Loucy (cell line): Measurements from ENCODE around the gene SLC11A2.

Source experiments
- H2AFZ ChIP-seq: fragments of 200-600 bp; sonication (generic); 2 replicates; pipeline ENCODE4 v1.6.0; 2016; ENCODE audit warnings: antibody characterized with exemption, mild to moderate bottlenecking, low read length, moderate library complexity
- H3F3A ChIP-seq: fragments of 200-600 bp; 2 replicates; pipeline ENCODE4 v1.6.0; 2016; ENCODE audit warnings: antibody characterized with exemption, low read depth, mild to moderate bottlenecking
- H3K27me3 ChIP-seq: fragments of 200-600 bp; sonication (generic); 2 replicates; pipeline ENCODE4 v1.6.1; 2014; ENCODE audit warnings: low read length, mild to moderate bottlenecking; ENCODE audit not compliant: insufficient read depth, poor library complexity, severe bottlenecking
- H3K36me3 ChIP-seq: fragments of 200-600 bp; sonication (generic); 2 replicates; pipeline ENCODE4 v1.6.1; 2016; ENCODE audit warnings: low read length; ENCODE audit not compliant: insufficient read depth
- H3K4me1 ChIP-seq: fragments of 200-600 bp; sonication (generic); 2 replicates; pipeline ENCODE4 v1.5.1; 2014; ENCODE audit warnings: low read length, mild to moderate bottlenecking; ENCODE audit not compliant: insufficient read depth, poor library complexity, severe bottlenecking
- H3K4me2 ChIP-seq: fragments of 200-600 bp; sonication (generic); 2 replicates; pipeline ENCODE4 v1.6.0; 2014; ENCODE audit warnings: antibody characterized with exemption, low read length, low read depth, mild to moderate bottlenecking; ENCODE audit not compliant: poor library complexity, severe bottlenecking
- H3K4me3 ChIP-seq: fragments of 200-600 bp; sonication (generic); 2 replicates; pipeline ENCODE4 v1.5.1; 2014; ENCODE audit warnings: low read length, mild to moderate bottlenecking, mixed read lengths; ENCODE audit not compliant: poor library complexity, severe bottlenecking
- H3K79me2 ChIP-seq: fragments of 200-600 bp; sonication (generic); 2 replicates; pipeline ENCODE4 v1.6.1; 2014; ENCODE audit warnings: low read length; ENCODE audit not compliant: insufficient read depth
- H3K9ac ChIP-seq: fragments of 200-600 bp; sonication (generic); 2 replicates; pipeline ENCODE4 v1.6.0; 2014; ENCODE audit warnings: mild to moderate bottlenecking, low read depth, low read length, moderate library complexity; ENCODE audit not compliant: poor library complexity, severe bottlenecking
- H3K9me2 ChIP-seq: fragments of 200-600 bp; sonication (generic); replicated peaks from 2 replicates; pipeline ENCODE4 v1.6.1; 2016; ENCODE audit warnings: low read depth, low read length, mixed read lengths
- H3K9me3 ChIP-seq: fragments of 200-600 bp; sonication (generic); 2 replicates; pipeline ENCODE4 v1.6.1; 2014; ENCODE audit warnings: mild to moderate bottlenecking, antibody characterized with exemption, low read length, low read depth; ENCODE audit not compliant: insufficient read depth
- H4K20me1 ChIP-seq: fragments of 200-600 bp; sonication (generic); 2 replicates; pipeline ENCODE4 v1.6.0; 2014; ENCODE audit warnings: antibody characterized with exemption, low read length, mild to moderate bottlenecking; ENCODE audit not compliant: insufficient read depth, poor library complexity, severe bottlenecking
- EZH2phosphoT487 ChIP-seq: fragments of 200-600 bp; IDR thresholded peaks from 2 replicates; pipeline ENCODE4 v1.6.1; 2018; ENCODE audit warnings: antibody characterized with exemption, mild to moderate bottlenecking, moderate library complexity, borderline replicate concordance
- TF ChIP-seq, protein P1 (sequence below): fragments of 200-600 bp; sonication (generic); conservative IDR thresholded peaks from 2 replicates; pipeline ENCODE4 v1.5.1; 2014; ENCODE audit warnings: mild to moderate bottlenecking, antibody characterized with exemption, low read length

Gene SLC11A2

DNA sequence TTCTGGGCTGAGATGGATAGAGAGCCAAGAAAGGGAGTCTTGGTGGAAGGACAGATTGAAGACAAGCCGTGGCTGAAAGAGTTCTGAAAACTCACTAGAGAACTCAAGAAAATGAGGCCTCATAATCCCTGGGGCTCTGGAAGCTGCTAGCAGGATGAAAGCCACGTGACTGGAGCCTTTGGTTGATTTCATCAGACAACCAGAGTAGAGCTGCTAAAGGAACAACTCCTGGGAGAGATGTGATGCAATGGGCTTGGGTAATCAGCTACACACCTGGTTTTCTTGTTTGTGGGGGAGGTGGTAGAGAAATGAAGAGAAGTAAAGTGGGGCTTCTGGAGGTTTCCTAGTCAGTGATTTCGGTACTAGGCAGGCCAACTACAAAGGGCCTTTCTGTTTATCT lies 43.8 kb upstream of the SLC11A2 start:
- H2AFZ ChIP-seq = no peak overlapping the region
- H3K4me1 ChIP-seq = no peaks in the 10 kb centered on the region
- H3K4me2 ChIP-seq = no peak overlapping the region
- H3K9me3 ChIP-seq = no peaks in the 10 kb centered on the region
- no peak overlapping the region for H3K9ac ChIP-seq
- H3K4me3 ChIP-seq = no peak overlapping the region
- H3K36me3 ChIP-seq = peaks cover 75% of the 10 kb centered on the region
- H4K20me1 ChIP-seq = no peaks in the 10 kb centered on the region
- TF ChIP-seq EZH2phosphoT487 = no peak
- TF ChIP-seq, protein P1, sequence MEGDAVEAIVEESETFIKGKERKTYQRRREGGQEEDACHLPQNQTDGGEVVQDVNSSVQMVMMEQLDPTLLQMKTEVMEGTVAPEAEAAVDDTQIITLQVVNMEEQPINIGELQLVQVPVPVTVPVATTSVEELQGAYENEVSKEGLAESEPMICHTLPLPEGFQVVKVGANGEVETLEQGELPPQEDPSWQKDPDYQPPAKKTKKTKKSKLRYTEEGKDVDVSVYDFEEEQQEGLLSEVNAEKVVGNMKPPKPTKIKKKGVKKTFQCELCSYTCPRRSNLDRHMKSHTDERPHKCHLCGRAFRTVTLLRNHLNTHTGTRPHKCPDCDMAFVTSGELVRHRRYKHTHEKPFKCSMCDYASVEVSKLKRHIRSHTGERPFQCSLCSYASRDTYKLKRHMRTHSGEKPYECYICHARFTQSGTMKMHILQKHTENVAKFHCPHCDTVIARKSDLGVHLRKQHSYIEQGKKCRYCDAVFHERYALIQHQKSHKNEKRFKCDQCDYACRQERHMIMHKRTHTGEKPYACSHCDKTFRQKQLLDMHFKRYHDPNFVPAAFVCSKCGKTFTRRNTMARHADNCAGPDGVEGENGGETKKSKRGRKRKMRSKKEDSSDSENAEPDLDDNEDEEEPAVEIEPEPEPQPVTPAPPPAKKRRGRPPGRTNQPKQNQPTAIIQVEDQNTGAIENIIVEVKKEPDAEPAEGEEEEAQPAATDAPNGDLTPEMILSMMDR = no peak
- peaks cover 7% of the 10 kb centered on the region; the same call in 1 of the 2 replicates for H3K79me2 ChIP-seq
- no peaks in the 10 kb centered on the region for H3F3A ChIP-seq
- H3K27me3 ChIP-seq = no peaks in the 10 kb centered on the region
- no peaks in the 10 kb centered on the region for H3K9me2 ChIP-seq

GRCh38 chr12:51067771-51068170 lies 41.6 kb upstream of the SLC11A2 start:
- Histone ChIP-seq H3K36me3 (peaks cover 86% of the 10 kb centered on the region), H3K4me3 (no peak overlapping the region), H3K9ac (no peak overlapping the region), H3K9me2 (no peaks in the 10 kb centered on the region), H3K79me2 (no peaks in the 10 kb centered on the region), H3K4me1 (no peaks in the 10 kb centered on the region), H4K20me1 (no peaks in the 10 kb centered on the region), H3K27me3 (no peaks in the 10 kb centered on the region), H3F3A (no peaks in the 10 kb centered on the region), H3K9me3 (no peaks in the 10 kb centered on the region), H3K4me2 (no peak overlapping the region), H2AFZ (no peak overlapping the region)
- TF ChIP-seq EZH2phosphoT487 = no peak
- TF ChIP-seq, protein P1 = no peak

GRCh38 chr12:51067229-51067628 lies 41.0 kb upstream of the SLC11A2 start:
- H3K27me3 ChIP-seq = no peaks in the 10 kb centered on the region
- no peak overlapping the region for H2AFZ ChIP-seq
- no peaks in the 10 kb centered on the region for H3F3A ChIP-seq
- no peaks in the 10 kb centered on the region for H3K9me3 ChIP-seq
- H3K9me2 ChIP-seq = no peaks in the 10 kb centered on the region
- H3K4me1 ChIP-seq = no peaks in the 10 kb centered on the region
- H3K36me3 ChIP-seq = peaks cover 87% of the 10 kb centered on the region
- no peaks in the 10 kb centered on the region for H4K20me1 ChIP-seq
- no peak overlapping the region for H3K9ac ChIP-seq
- no peak overlapping the region for H3K4me2 ChIP-seq
- TF ChIP-seq EZH2phosphoT487 = no peak
- TF ChIP-seq, protein P1 = no peak
- H3K4me3 ChIP-seq = no peak overlapping the region
- H3K79me2 ChIP-seq = no peaks in the 10 kb centered on the region
